Measurements from ENCODE around the gene ANKRD12. TPM values are rescaled to one million over a fixed set of nuclear protein-coding genes. Genes with fewer than 3 reads are reported as not detected.
"Not testable (repeated sequence)": the region's sequence is repeated elsewhere in the genome, so short reads cannot be mapped to it uniquely, and the experiment has no call there.

The ANKRD12 gene
- total and polyA plus RNA-seq, 4 donors, result 23.8 to 97.1 (median 54.8) TPM

DNA sequence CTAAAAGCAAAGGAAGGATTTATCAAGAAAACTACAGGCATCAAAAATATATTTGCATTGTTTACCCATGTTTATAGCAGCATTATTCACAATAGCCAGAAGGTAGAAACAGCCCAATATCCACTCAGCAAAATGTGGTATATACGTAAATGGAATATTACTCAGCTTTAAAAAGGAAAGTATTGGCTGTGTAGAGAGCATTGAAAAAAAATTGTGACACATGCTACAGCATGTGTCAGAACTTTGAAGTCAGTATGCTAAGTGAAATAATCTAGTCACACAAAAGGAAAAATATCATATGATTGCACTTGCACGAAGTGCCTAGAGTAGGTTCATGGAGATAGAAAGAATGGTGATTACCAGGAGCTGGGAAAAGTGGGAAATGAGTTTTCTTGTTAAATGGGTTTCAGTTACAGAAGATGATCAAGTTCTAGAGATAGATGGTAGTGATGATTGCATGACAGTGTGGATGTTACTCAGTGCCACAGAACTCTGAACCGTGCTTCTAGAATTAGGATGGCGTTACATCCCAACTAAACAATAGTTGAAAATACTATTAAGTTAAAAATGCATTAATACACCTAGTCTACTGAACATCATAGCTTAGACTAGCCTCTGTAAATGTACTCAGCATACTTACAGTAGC lies 20.1 kb downstream of the ANKRD12 start:
- Histone ChIP-seq H3K4me3 (ENCODE audit: low read depth, low read length) (no peak overlapping the region), H3K27ac (ENCODE audit: low read depth, low read length) (no peak overlapping the region), H3K9me3 (ENCODE audit: control insufficient read depth, insufficient read depth, low read length) (no peaks in the 10 kb centered on the region), H3K4me1 (ENCODE audit: control insufficient read depth, insufficient read depth, low read length) (no peaks in the 10 kb centered on the region), H3K27me3 (ENCODE audit: control insufficient read depth, insufficient read depth, low read length) (no peaks in the 10 kb centered on the region), H3K36me3 (ENCODE audit: control insufficient read depth, insufficient read depth, low read length) (no peaks in the 10 kb centered on the region)
- no peak for DNase-seq (ENCODE audit: low read depth in 4 of 6, low spot score in 6 of 6)
- 100% methylated on average over 1 of the region's 4 CpGs for WGBS (ENCODE audit: insufficient coverage)

DNA sequence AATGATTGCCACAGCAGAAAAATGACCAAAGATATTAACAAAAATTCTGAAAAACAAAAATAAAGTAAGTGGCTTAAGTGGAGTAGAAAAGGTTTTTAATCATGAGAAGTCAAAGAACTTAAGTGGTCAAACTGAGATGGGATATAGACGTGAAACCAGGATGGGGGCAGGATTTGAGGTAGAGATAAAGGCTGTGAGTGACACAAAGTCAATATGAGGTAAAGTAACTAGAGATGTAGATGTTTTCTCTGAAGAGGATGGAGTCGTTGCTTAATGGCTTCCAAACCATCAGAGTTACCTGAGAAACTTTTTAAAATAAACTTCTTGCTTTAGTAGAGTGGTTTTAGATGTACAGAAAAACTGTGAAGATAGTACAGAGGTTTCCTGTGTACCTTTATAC lies 21.2 kb downstream of the ANKRD12 start:
- Histone ChIP-seq H3K4me3 (ENCODE audit: low read depth, low read length) (no peak overlapping the region), H3K9me3 (ENCODE audit: control insufficient read depth, insufficient read depth, low read length) (no peaks in the 10 kb centered on the region), H3K27me3 (ENCODE audit: control insufficient read depth, insufficient read depth, low read length) (no peaks in the 10 kb centered on the region), H3K27ac (ENCODE audit: low read depth, low read length) (no peak overlapping the region), H3K36me3 (ENCODE audit: control insufficient read depth, insufficient read depth, low read length) (no peaks in the 10 kb centered on the region), H3K4me1 (ENCODE audit: control insufficient read depth, insufficient read depth, low read length) (no peaks in the 10 kb centered on the region)
- WGBS (ENCODE audit: insufficient coverage), result 56% methylated on average over 1 of the region's 2 CpGs
- no peak for DNase-seq (ENCODE audit: low read depth in 4 of 6, low spot score in 6 of 6)

DNA sequence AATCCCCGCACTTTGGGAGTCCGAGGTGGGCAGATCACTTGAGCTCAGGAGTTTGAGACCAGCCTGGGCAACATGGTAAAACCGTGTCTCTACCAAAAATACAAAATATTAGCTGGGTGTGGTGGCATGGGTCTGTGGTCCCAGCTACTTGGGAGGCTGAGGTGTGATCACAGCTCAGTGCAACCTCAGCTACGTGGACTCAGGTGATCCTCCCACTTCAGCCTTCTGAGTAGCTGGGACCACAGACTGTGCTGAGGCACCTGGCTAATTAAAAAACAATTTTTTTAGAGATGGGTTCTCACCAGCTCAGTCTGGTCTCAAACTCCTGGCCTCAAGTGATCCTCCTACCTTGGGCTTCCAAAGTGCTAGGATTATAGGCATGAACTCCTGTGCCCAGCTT lies 23.4 kb downstream of the ANKRD12 start:
- H3K4me3 ChIP-seq (ENCODE audit: low read depth, low read length), result no peak overlapping the region
- no peak for DNase-seq (ENCODE audit: low read depth in 4 of 6, low spot score in 6 of 6)
- H3K27me3 ChIP-seq (ENCODE audit: control insufficient read depth, insufficient read depth, low read length), result no peaks in the 10 kb centered on the region
- WGBS (ENCODE audit: insufficient coverage), result 100% methylated on average over 1 of the region's 4 CpGs
- H3K9me3 ChIP-seq (ENCODE audit: control insufficient read depth, insufficient read depth, low read length), result no peaks in the 10 kb centered on the region
- H3K4me1 ChIP-seq (ENCODE audit: control insufficient read depth, insufficient read depth, low read length), result no peaks in the 10 kb centered on the region
- no peak overlapping the region for H3K27ac ChIP-seq (ENCODE audit: low read depth, low read length)
- no peaks in the 10 kb centered on the region for H3K36me3 ChIP-seq (ENCODE audit: control insufficient read depth, insufficient read depth, low read length)

DNA sequence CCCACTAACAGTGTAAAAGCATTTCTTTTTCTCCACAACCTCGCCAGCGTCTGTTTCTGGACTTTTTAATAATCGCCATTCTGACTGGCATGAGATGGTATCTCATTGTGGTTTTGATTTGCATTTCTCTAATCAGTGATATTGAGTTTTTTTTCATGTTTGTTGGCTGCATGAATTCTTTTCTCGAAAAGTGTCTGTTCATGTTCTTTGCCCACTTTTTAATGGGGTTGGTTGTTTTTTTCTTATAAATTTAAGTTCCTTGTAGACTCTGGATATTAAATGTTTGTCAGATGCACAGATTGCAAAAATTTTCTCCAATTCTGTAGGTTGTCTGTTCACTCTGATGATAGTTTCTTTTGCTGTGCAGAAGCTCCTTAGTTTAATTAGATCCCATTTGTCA lies 26.1 kb downstream of the ANKRD12 start:
- no CpG with 5 or more reads among the region's 4 CpGs for WGBS (ENCODE audit: insufficient coverage)
- not testable (repeated sequence) for H3K27ac ChIP-seq (ENCODE audit: low read depth, low read length); H3K27me3 ChIP-seq (ENCODE audit: control insufficient read depth, insufficient read depth, low read length); H3K4me3 ChIP-seq (ENCODE audit: low read depth, low read length); H3K9me3 ChIP-seq (ENCODE audit: control insufficient read depth, insufficient read depth, low read length); H3K4me1 ChIP-seq (ENCODE audit: control insufficient read depth, insufficient read depth, low read length); H3K36me3 ChIP-seq (ENCODE audit: control insufficient read depth, insufficient read depth, low read length); DNase-seq (ENCODE audit: low read depth in 4 of 6, low spot score in 6 of 6)

DNA sequence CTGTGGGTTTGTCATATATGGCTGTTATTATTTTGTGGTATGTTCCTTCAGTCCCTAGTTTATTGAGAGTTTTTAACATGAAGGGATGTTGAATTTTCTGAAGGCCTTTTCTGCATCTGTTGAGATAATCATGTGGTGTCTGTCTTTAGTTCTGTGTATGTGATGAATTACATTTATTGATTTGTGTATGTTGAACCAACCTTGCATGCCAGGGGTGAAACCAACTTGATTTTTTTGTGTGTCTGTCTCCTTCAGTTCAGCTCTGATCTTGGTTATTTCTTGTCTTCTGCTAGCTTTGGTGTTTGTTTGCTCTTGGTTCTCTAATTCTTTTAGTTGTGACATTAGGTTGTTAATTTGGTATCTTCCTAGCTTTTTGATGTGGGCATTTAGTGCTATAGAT lies 27.6 kb downstream of the ANKRD12 start:
- not testable (repeated sequence) for H3K27ac ChIP-seq (ENCODE audit: low read depth, low read length); H3K4me3 ChIP-seq (ENCODE audit: low read depth, low read length); H3K4me1 ChIP-seq (ENCODE audit: control insufficient read depth, insufficient read depth, low read length); H3K27me3 ChIP-seq (ENCODE audit: control insufficient read depth, insufficient read depth, low read length); H3K9me3 ChIP-seq (ENCODE audit: control insufficient read depth, insufficient read depth, low read length); H3K36me3 ChIP-seq (ENCODE audit: control insufficient read depth, insufficient read depth, low read length); DNase-seq (ENCODE audit: low read depth in 4 of 6, low spot score in 6 of 6)

DNA sequence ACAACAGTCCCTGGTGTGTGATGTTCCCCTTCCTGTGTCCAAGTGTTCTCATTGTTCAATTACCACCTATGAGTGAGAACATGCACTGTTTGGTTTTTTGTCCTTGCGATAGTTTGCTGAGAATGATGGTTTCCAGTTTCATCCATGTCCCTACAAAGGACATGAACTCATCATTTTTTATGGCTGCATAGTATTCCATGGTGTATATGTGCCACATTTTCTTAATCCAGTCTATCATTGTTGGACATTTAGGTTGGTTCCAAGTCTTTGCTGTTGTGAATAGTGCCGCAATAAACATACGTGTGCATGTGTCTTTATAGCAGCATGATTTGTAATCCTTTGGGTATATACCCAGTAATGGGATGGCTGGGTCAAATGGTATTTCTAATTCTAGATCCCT lies 29.3 kb downstream of the ANKRD12 start:
- not testable (repeated sequence) for H3K27me3 ChIP-seq (ENCODE audit: control insufficient read depth, insufficient read depth, low read length); H3K4me1 ChIP-seq (ENCODE audit: control insufficient read depth, insufficient read depth, low read length); H3K36me3 ChIP-seq (ENCODE audit: control insufficient read depth, insufficient read depth, low read length); H3K9me3 ChIP-seq (ENCODE audit: control insufficient read depth, insufficient read depth, low read length); DNase-seq (ENCODE audit: low read depth in 4 of 6, low spot score in 6 of 6); H3K27ac ChIP-seq (ENCODE audit: low read depth, low read length); H3K4me3 ChIP-seq (ENCODE audit: low read depth, low read length)
- no CpG with 5 or more reads among the region's 3 CpGs for WGBS (ENCODE audit: insufficient coverage)

DNA sequence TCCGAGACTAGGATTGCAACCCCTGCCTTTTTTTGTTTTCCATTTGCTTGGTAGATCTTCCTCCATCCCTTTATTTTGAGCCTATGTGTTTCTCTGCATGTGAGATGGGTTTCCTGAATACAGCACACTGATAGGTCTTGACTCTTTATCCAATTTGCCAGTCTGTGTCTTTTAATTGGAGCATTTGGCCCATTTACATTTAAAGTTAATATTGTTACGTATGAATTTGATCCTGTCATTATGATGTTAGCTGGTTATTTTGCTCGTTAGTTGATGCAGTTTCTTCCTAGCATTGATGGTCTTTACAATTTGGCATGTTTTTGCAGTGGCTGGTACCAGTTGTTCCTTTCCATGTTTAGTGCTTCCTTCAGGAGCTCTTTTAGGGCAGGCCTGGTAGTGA lies 32.9 kb downstream of the ANKRD12 start:
- not testable (repeated sequence) for H3K27ac ChIP-seq (ENCODE audit: low read depth, low read length); H3K27me3 ChIP-seq (ENCODE audit: control insufficient read depth, insufficient read depth, low read length); H3K4me1 ChIP-seq (ENCODE audit: control insufficient read depth, insufficient read depth, low read length); H3K36me3 ChIP-seq (ENCODE audit: control insufficient read depth, insufficient read depth, low read length); DNase-seq (ENCODE audit: low read depth in 4 of 6, low spot score in 6 of 6); H3K9me3 ChIP-seq (ENCODE audit: control insufficient read depth, insufficient read depth, low read length); H3K4me3 ChIP-seq (ENCODE audit: low read depth, low read length)
- WGBS (ENCODE audit: insufficient coverage), result no CpG with 5 or more reads among the region's 3 CpGs

DNA sequence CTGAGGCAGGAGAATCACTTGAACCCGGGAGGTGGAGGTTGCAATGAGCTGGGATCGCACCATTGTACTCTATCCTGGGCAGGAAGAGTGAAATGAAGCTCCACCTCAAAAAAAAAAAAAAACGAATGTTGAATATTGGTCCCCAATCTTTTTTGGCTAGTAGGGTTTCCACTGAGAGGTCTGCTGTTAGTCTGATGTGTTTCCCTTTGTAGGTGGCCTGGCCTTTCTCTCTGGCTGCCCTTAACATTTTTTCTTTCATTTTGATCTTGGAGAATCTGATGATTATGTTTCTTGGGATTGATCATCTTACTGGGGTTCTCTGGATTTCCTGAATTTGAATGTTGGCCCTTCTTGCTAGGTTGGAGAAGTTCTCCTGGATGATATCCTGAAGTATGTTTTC lies 35.3 kb downstream of the ANKRD12 start:
- H3K4me1 ChIP-seq (ENCODE audit: control insufficient read depth, insufficient read depth, low read length); H3K9me3 ChIP-seq (ENCODE audit: control insufficient read depth, insufficient read depth, low read length); H3K36me3 ChIP-seq (ENCODE audit: control insufficient read depth, insufficient read depth, low read length); H3K4me3 ChIP-seq (ENCODE audit: low read depth, low read length); H3K27ac ChIP-seq (ENCODE audit: low read depth, low read length); DNase-seq (ENCODE audit: low read depth in 4 of 6, low spot score in 6 of 6); H3K27me3 ChIP-seq (ENCODE audit: control insufficient read depth, insufficient read depth, low read length): not testable (repeated sequence)
- no CpG with 5 or more reads among the region's 3 CpGs for WGBS (ENCODE audit: insufficient coverage)

DNA sequence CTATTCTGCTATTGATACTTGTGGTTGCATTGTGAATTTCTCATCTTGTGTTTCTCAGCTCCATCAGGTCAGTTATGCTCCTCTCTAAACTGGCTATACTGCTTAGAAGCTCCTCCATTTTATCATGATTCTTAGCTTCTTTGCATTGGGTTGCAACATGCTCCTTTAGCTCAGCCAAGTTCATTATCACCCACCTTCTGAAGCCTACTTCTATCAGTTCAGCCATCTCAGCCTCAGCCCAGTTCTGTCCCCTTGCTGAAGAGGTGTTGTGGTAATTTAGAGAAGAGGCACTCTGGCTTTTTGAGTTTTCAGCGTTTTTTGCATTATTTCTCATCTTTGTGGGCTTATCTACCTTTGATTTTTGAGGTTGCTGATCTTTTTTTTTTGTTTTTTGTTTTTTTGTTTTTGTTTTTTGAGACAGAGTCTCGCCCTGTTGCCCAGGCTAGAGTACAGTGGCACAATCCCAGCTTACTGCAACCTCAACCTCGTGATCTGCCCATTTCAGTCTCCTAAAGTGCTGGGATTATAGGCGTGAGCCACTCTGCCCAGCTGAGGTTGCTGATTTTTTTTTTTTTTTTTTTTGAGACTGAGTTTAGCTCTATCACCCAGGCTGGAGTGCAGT lies 36.0 kb downstream of the ANKRD12 start:
- H3K27ac ChIP-seq (ENCODE audit: low read depth, low read length), result no peak overlapping the region
- no peak overlapping the region for H3K4me3 ChIP-seq (ENCODE audit: low read depth, low read length)
- no peaks in the 10 kb centered on the region for H3K27me3 ChIP-seq (ENCODE audit: control insufficient read depth, insufficient read depth, low read length)
- DNase-seq (ENCODE audit: low read depth in 4 of 6, low spot score in 6 of 6), result no peak
- 80% methylated on average over 1 of the region's 4 CpGs for WGBS (ENCODE audit: insufficient coverage)
- H3K36me3 ChIP-seq (ENCODE audit: control insufficient read depth, insufficient read depth, low read length), result no peaks in the 10 kb centered on the region
- H3K4me1 ChIP-seq (ENCODE audit: control insufficient read depth, insufficient read depth, low read length), result no peaks in the 10 kb centered on the region
- H3K9me3 ChIP-seq (ENCODE audit: control insufficient read depth, insufficient read depth, low read length), result peaks cover 1% of the 10 kb centered on the region

DNA sequence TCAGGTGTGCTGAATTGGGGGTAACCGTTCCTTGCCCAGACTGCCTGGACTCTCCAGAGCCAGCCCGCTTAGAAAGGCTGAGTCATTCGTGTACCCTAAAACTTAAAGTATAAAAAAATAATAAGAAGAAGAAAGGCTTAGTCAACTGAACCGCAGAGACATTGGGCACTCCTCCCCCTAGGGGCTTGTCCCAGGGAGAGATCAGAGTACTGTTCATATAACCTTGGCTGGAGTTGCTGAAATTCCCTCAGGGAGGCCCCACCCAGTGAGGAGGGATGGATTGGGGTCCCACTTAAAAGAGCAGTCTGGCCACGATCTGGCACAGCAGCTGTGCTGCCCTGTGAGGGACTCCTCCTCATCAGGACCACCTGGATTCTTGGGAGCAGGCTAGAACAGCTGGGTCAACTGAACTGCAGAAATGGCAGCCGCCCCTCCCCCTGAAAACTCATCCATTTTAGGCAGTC lies 37.2 kb downstream of the ANKRD12 start:
- Histone ChIP-seq H3K4me1 (ENCODE audit: control insufficient read depth, insufficient read depth, low read length) (no peaks in the 10 kb centered on the region), H3K27me3 (ENCODE audit: control insufficient read depth, insufficient read depth, low read length) (no peaks in the 10 kb centered on the region), H3K27ac (ENCODE audit: low read depth, low read length) (no peak overlapping the region), H3K36me3 (ENCODE audit: control insufficient read depth, insufficient read depth, low read length) (no peaks in the 10 kb centered on the region), H3K9me3 (ENCODE audit: control insufficient read depth, insufficient read depth, low read length) (peaks cover 1% of the 10 kb centered on the region), H3K4me3 (ENCODE audit: low read depth, low read length) (no peak overlapping the region)
- WGBS (ENCODE audit: insufficient coverage), result 100% methylated on average over 2 of the region's 6 CpGs
- DNase-seq (ENCODE audit: low read depth in 4 of 6, low spot score in 6 of 6), result no peak

Measured in spinal cord (tissue), 10 donors.